Skeletal muscle tissue (tissue), 4 donors: ENCODE measurements around the gene ABAT. TPM values are rescaled to one million over a fixed set of nuclear protein-coding genes. Genes with fewer than 3 reads are reported as not detected.

Experiments
- H3K27ac ChIP-seq: one replicate; pipeline ENCODE4 v1.7.0; 2013; ENCODE audit warnings: mild to moderate bottlenecking, low read depth, low read length, inconsistent platforms
- H3K27me3 ChIP-seq, 3 donors: one replicate each; pipeline ENCODE4 v1.7.0; 2013; ENCODE audit warnings: low read length in 3 of 3; ENCODE audit not compliant: control insufficient read depth in 3 of 3, insufficient read depth in 3 of 3
- H3K36me3 ChIP-seq, 3 donors: one replicate each; pipeline ENCODE4 v1.7.0; 2013; ENCODE audit warnings: low read length in 3 of 3; ENCODE audit not compliant: control insufficient read depth in 3 of 3, insufficient read depth in 3 of 3
- H3K4me1 ChIP-seq, 3 donors: one replicate each; pipeline ENCODE4 v1.7.0; 2013; ENCODE audit warnings: low read length in 3 of 3, mild to moderate bottlenecking in 3 of 3; ENCODE audit not compliant: control insufficient read depth in 3 of 3, insufficient read depth in 3 of 3
- H3K4me3 ChIP-seq, 3 donors: one replicate each; pipeline ENCODE4 v1.7.0; 2013; ENCODE audit warnings: low read length in 3 of 3
- H3K9ac ChIP-seq, 3 donors: one replicate each; pipeline ENCODE4 v1.7.0; 2013; ENCODE audit warnings: low read length in 3 of 3, mild to moderate bottlenecking in 3 of 3, moderate library complexity in 2 of 3, low read depth in 1 of 3
- H3K9me3 ChIP-seq, 3 donors: one replicate each; pipeline ENCODE4 v1.7.0; 2013; ENCODE audit warnings: low read length in 3 of 3; ENCODE audit not compliant: control insufficient read depth in 3 of 3
- total RNA-seq: library from RNA; depleted of rRNA; stranded (reverse); fragments of >200 nt; gene quantifications from one replicate; pipeline ENCODE4 v1.2.3, GENCODE V29; 2014
- donor health status: Osteomylitis.

ABAT gene
- total RNA-seq, 1 donor from 2014 or later: 13.6 TPM

- Histone ChIP-seq H3K27ac (no peak overlapping the region), H3K36me3 (peaks cover 0 to 3% (median 0%) of the 10 kb centered on the region in 3 donors), H3K4me1 (no peaks in the 10 kb centered on the region), H3K4me3 (no peak overlapping the region), H3K9ac (no peak overlapping the region), H3K9me3 (no peaks in the 10 kb centered on the region), H3K27me3 (peaks cover 0 to 3% (median 0%) of the 10 kb centered on the region in 3 donors)
These were observed 47.1 kb downstream of the ABAT start for GRCh38 chr16:8721336-8722024.

- Histone ChIP-seq H3K4me1 (no peaks in the 10 kb centered on the region), H3K4me3 (no peak overlapping the region), H3K27ac (no peak overlapping the region), H3K9ac (no peak overlapping the region), H3K36me3 (no peaks in the 10 kb centered on the region), H3K9me3 (no peaks in the 10 kb centered on the region), H3K27me3 (peaks cover 0 to 3% (median 0%) of the 10 kb centered on the region in 3 donors)
These were observed 47.6 kb downstream of the ABAT start for GRCh38 chr16:8722025-8722348.

GRCh38 chr16:8725513-8726178 is 51.2 kb downstream of the ABAT start:
- Histone ChIP-seq H3K4me3 (no peak overlapping the region), H3K27me3 (no peaks in the 10 kb centered on the region), H3K9me3 (no peaks in the 10 kb centered on the region), H3K9ac (no peak overlapping the region), H3K36me3 (no peaks in the 10 kb centered on the region), H3K27ac (no peak overlapping the region), H3K4me1 (no peaks in the 10 kb centered on the region)

- Histone ChIP-seq H3K36me3 (no peaks in the 10 kb centered on the region), H3K9ac (no peak overlapping the region), H3K4me3 (no peak overlapping the region), H3K27ac (no peak overlapping the region), H3K27me3 (no peaks in the 10 kb centered on the region), H3K9me3 (no peaks in the 10 kb centered on the region), H3K4me1 (no peaks in the 10 kb centered on the region)
These were observed 52.9 kb downstream of the ABAT start for GRCh38 chr16:8727131-8727806.

- H3K4me1 ChIP-seq: no peaks in the 10 kb centered on the region
- H3K9me3 ChIP-seq: no peaks in the 10 kb centered on the region
- no peaks in the 10 kb centered on the region for H3K36me3 ChIP-seq
- H3K27me3 ChIP-seq: no peaks in the 10 kb centered on the region
- H3K9ac ChIP-seq: no peak overlapping the region
- H3K4me3 ChIP-seq: no peak overlapping the region
- no peak overlapping the region for H3K27ac ChIP-seq
These were observed 53.6 kb downstream of the ABAT start for GRCh38 chr16:8727857-8728618.

GRCh38 chr16:8729779-8730334 is 55.4 kb downstream of the ABAT start:
- Histone ChIP-seq H3K27ac (no peak overlapping the region), H3K9ac (no peak overlapping the region), H3K36me3 (no peaks in the 10 kb centered on the region), H3K9me3 (no peaks in the 10 kb centered on the region), H3K27me3 (no peaks in the 10 kb centered on the region), H3K4me1 (no peaks in the 10 kb centered on the region), H3K4me3 (no peak overlapping the region)

GRCh38 chr16:8730335-8730915 is 56.0 kb downstream of the ABAT start:
- Histone ChIP-seq H3K27me3 (no peaks in the 10 kb centered on the region), H3K27ac (no peak overlapping the region), H3K36me3 (no peaks in the 10 kb centered on the region), H3K4me3 (no peak overlapping the region), H3K9ac (no peak overlapping the region), H3K9me3 (no peaks in the 10 kb centered on the region), H3K4me1 (no peaks in the 10 kb centered on the region)

- H3K4me1 ChIP-seq: no peaks in the 10 kb centered on the region
- no peak overlapping the region for H3K27ac ChIP-seq
- H3K9me3 ChIP-seq: no peaks in the 10 kb centered on the region
- peaks cover 0 to 3% (median 0%) of the 10 kb centered on the region in 3 donors for H3K36me3 ChIP-seq
- no peak overlapping the region for H3K4me3 ChIP-seq
- H3K27me3 ChIP-seq: no peaks in the 10 kb centered on the region
- H3K9ac ChIP-seq: no peak overlapping the region
These were observed 59.6 kb downstream of the ABAT start for GRCh38 chr16:8733849-8734540.

- Histone ChIP-seq H3K27me3 (no peaks in the 10 kb centered on the region), H3K27ac (no peak overlapping the region), H3K36me3 (peaks cover 0 to 3% (median 0%) of the 10 kb centered on the region in 3 donors), H3K4me1 (peaks cover 0 to 3% (median 0%) of the 10 kb centered on the region in 3 donors), H3K9me3 (no peaks in the 10 kb centered on the region), H3K4me3 (no peak overlapping the region), H3K9ac (no peak overlapping the region)
These were observed 61.2 kb downstream of the ABAT start for GRCh38 chr16:8735574-8735973.
